CD14-positive monocyte (primary cell): ENCODE measurements around the gene TXNL4A. TPM values are rescaled to one million over a fixed set of nuclear protein-coding genes. Genes with fewer than 3 reads are reported as not detected.
A peak's percentile ranks its signal among the peaks of the same experiment; 100 is the strongest.

ENCODE experiments used
- DNase-seq, 3 donors: peaks; one replicate each; pipeline ENCODE4 v3.0.0-alpha.2; 2011 to 2022
- H2AFZ ChIP-seq: 2 replicates; pipeline ENCODE4 v1.6.0; 2012; ENCODE audit warnings: mild to moderate bottlenecking, low read depth, low read length, inconsistent platforms; ENCODE audit not compliant: insufficient read depth, poor library complexity, severe bottlenecking
- H3K27ac ChIP-seq, 2 donors: 1 replicate in 1 of 2; 2 replicates in 1 of 2; pipeline ENCODE4 v1.5.1; 2012 to 2013; ENCODE audit warnings: low read length in 2 of 2, control low read depth in 1 of 2, inconsistent platforms in 1 of 2, low read depth in 1 of 2, mild to moderate bottlenecking in 1 of 2
- H3K27me3 ChIP-seq, 2 donors: one replicate each; pipeline versions ENCODE4 v1.6.0 to v1.6.1; 2011 to 2013; ENCODE audit warnings: low read length in 2 of 2; ENCODE audit not compliant: control insufficient read depth in 2 of 2, insufficient read depth in 2 of 2
- H3K36me3 ChIP-seq, 2 donors: replicated peaks in 1 of 2; 1 replicate in 1 of 2; 2 replicates in 1 of 2; pipeline versions ENCODE4 v1.5.1 to v1.6.1; 2012 to 2013; ENCODE audit warnings: low read length in 2 of 2, control low read depth in 1 of 2, inconsistent platforms in 1 of 2, mild to moderate bottlenecking in 1 of 2; ENCODE audit not compliant: insufficient read depth in 2 of 2, control insufficient read depth in 1 of 2
- H3K4me1 ChIP-seq, 2 donors: 1 replicate in 1 of 2; 2 replicates in 1 of 2; pipeline versions ENCODE4 v1.5.1 to v1.6.1; 2012 to 2013; ENCODE audit warnings: low read length in 2 of 2, control low read depth in 1 of 2, inconsistent platforms in 1 of 2, mild to moderate bottlenecking in 1 of 2, moderate library complexity in 1 of 2; ENCODE audit not compliant: insufficient read depth in 2 of 2, control insufficient read depth in 1 of 2
- H3K4me2 ChIP-seq: replicated peaks from 2 replicates; pipeline ENCODE3; 2012; ENCODE audit warnings: low read length, moderate library complexity, mild to moderate bottlenecking; ENCODE audit not compliant: poor library complexity, severe bottlenecking; ENCODE audit errors: extremely low read depth
- H3K4me3 ChIP-seq, 3 experiments: fragments of 200-600 bp in 1 of 3; sonication (generic) in 1 of 3; replicated peaks in 1 of 3; 1 replicate in 2 of 3; 2 replicates in 1 of 3; pipeline ENCODE4 v1.5.1; 2011 to 2013; ENCODE audit warnings: low read length in 3 of 3, mild to moderate bottlenecking in 3 of 3, control low read depth in 2 of 3, low read depth in 2 of 3, inconsistent platforms in 1 of 3, moderate library complexity in 1 of 3
- H3K79me2 ChIP-seq: 2 replicates; pipeline ENCODE4 v1.6.0; 2012; ENCODE audit warnings: mild to moderate bottlenecking, control low read depth, inconsistent platforms, low read length, moderate library complexity; ENCODE audit not compliant: insufficient read depth
- H3K9ac ChIP-seq: 2 replicates; pipeline ENCODE4 v1.6.0; 2017; ENCODE audit warnings: low read length, mild to moderate bottlenecking; ENCODE audit not compliant: insufficient read depth, poor library complexity, severe bottlenecking
- H3K9me3 ChIP-seq, 2 donors: replicated peaks in 1 of 2; 1 replicate in 1 of 2; 2 replicates in 1 of 2; pipeline versions ENCODE4 v1.5.1 to v1.6.1; 2012 to 2013; ENCODE audit warnings: low read length in 2 of 2, control low read depth in 1 of 2; ENCODE audit not compliant: control insufficient read depth in 1 of 2, insufficient read depth in 1 of 2
- H4K20me1 ChIP-seq: 2 replicates; pipeline ENCODE4 v1.6.0; 2012; ENCODE audit warnings: mild to moderate bottlenecking, low read length, control low read depth, moderate library complexity; ENCODE audit not compliant: insufficient read depth
- H3K27ac Mint-ChIP-seq, 7 donors: one replicate each; pipeline ENCODE4 v1.8.0; 2020; ENCODE audit warnings: mild to moderate bottlenecking in 7 of 7, mixed read lengths in 7 of 7, moderate library complexity in 6 of 7, inconsistent platforms in 2 of 7
- H3K27me3 Mint-ChIP-seq, 3 donors: one replicate each; pipeline ENCODE4 v1.8.0; 2021 to 2022; ENCODE audit warnings: low read depth in 3 of 3, mild to moderate bottlenecking in 3 of 3, mixed read lengths in 3 of 3, moderate library complexity in 3 of 3, inconsistent platforms in 1 of 3
- H3K36me3 Mint-ChIP-seq, 2 donors: one replicate each; pipeline ENCODE4 v1.8.0; 2020; ENCODE audit warnings: mixed read lengths in 2 of 2, inconsistent platforms in 1 of 2, mild to moderate bottlenecking in 1 of 2
- H3K4me1 Mint-ChIP-seq: one replicate; pipeline ENCODE4 v1.8.0; 2020; ENCODE audit warnings: mild to moderate bottlenecking, mixed read lengths
- H3K4me3 Mint-ChIP-seq, 2 donors: one replicate each; pipeline ENCODE4 v1.8.0; 2020; ENCODE audit warnings: mild to moderate bottlenecking in 2 of 2, mixed read lengths in 2 of 2, moderate library complexity in 1 of 2
- H3K9me3 Mint-ChIP-seq, 7 donors: one replicate each; pipeline ENCODE4 v1.8.0; 2020 to 2022; ENCODE audit warnings: mixed read lengths in 7 of 7, mild to moderate bottlenecking in 6 of 7, moderate library complexity in 6 of 7, inconsistent platforms in 2 of 7
- CTCF ChIP-seq: fragments of 200-600 bp; IDR thresholded peaks from one replicate; pipeline ENCODE4 v1.8.0; 2022; ENCODE audit warnings: antibody characterized with exemption, mild to moderate bottlenecking
- WGBS: methylation state at CpG from one replicate; pipeline ENCODE4 v1.1.5; 2013; ENCODE audit warnings: missing lambda C conversion rate; ENCODE audit not compliant: insufficient coverage; 5-methylcytosine and 5-hydroxymethylcytosine counted together
- intact Hi-C, 2 donors: fragments of 100-400 bp; cut with micrococcal nuclease; formaldehyde crosslinking; loops; one replicate each; pipeline versions ENCODE4 v1.15.0 to v1.15.1; 2023
- polyA plus RNA-seq, 3 donors: library from polyadenylated mRNA; depleted of rRNA in 1 of 3; unstranded in 2 of 3; stranded (reverse) in 1 of 3; fragments of 300-500 nt in 2 of 3; fragments of >200 nt in 1 of 3; fragmentation: Illumina TruSeq in 2 of 3; gene quantifications; 1 replicate in 2 of 3; 2 replicates in 1 of 3; pipeline ENCODE4 v1.2.3, GENCODE V29; 2012 to 2021

The TXNL4A gene
- polyA plus RNA-seq, 3 donors: 34.5 to 192 (median 150) TPM

- no peak for TF ChIP-seq CTCF
- Histone ChIP-seq H3K9me3 (no peaks in the 10 kb centered on the region), H3K4me2 (no peak overlapping the region), H3K4me3 (no peak overlapping the region), H3K27ac (no peak overlapping the region), H2AFZ (no peak overlapping the region), H3K36me3 (peaks cover 59 to 77% of the 10 kb centered on the region in 2 donors), H4K20me1 (peaks cover 63% of the 10 kb centered on the region), H3K4me1 (no peaks in the 10 kb centered on the region), H3K79me2 (peaks cover 42% of the 10 kb centered on the region), H3K9ac (no peak overlapping the region), H3K27me3 (no peaks in the 10 kb centered on the region)
- Mint-ChIP-seq H3K27ac (peak overlapping the region in 3 of 7 donors; percentile 44 to 57 (median 44)), H3K4me1 (no peaks in the 10 kb centered on the region), H3K36me3 (peaks cover 55 to 86% of the 10 kb centered on the region in 2 donors), H3K4me3 (no peak overlapping the region), H3K27me3 (peaks cover 0 to 1% (median 0%) of the 10 kb centered on the region in 3 donors), H3K9me3 (peaks cover 0 to 2% (median 0%) of the 10 kb centered on the region in 7 donors)
- WGBS: 91% methylated on average over 8 of the region's 9 CpGs
- intact Hi-C loops: no loop called here
- DNase-seq: no peak
Observed at GRCh38 chr18:79971986-79972385, 16.4 kb downstream of the TXNL4A start.

- no peak overlapping the region for H3K4me3 Mint-ChIP-seq
Observed at GRCh38 chr18:79971211-79971952, 17.0 kb downstream of the TXNL4A start.

More at GRCh38 chr18:79971211-79971952, 17.0 kb downstream of the TXNL4A start:
- H3K9me3 Mint-ChIP-seq: peaks cover 0 to 2% (median 0%) of the 10 kb centered on the region in 7 donors
- no peak overlapping the region for H2AFZ ChIP-seq
- intact Hi-C loops: no loop called here
- TF ChIP-seq CTCF: no peak
- peaks cover 55 to 81% of the 10 kb centered on the region in 2 donors for H3K36me3 Mint-ChIP-seq
- no peak overlapping the region for H3K4me3 ChIP-seq
- H4K20me1 ChIP-seq: peaks cover 57% of the 10 kb centered on the region
- H3K27me3 ChIP-seq: no peaks in the 10 kb centered on the region
- H3K4me2 ChIP-seq: no peak overlapping the region
- no peak overlapping the region for H3K27ac ChIP-seq
- H3K4me1 Mint-ChIP-seq: no peaks in the 10 kb centered on the region
- peaks cover 36% of the 10 kb centered on the region for H3K79me2 ChIP-seq
- no peak for DNase-seq
- WGBS: 95% methylated on average over 12 of the region's 17 CpGs
- peaks cover 0 to 1% (median 0%) of the 10 kb centered on the region in 3 donors for H3K27me3 Mint-ChIP-seq
- no peak overlapping the region for H3K9ac ChIP-seq
- H3K27ac Mint-ChIP-seq: peak overlapping the region in 2 of 7 donors; percentile 33 to 44
- no peaks in the 10 kb centered on the region for H3K9me3 ChIP-seq
- peaks cover 56 to 71% of the 10 kb centered on the region in 2 donors for H3K36me3 ChIP-seq
- H3K4me1 ChIP-seq: no peaks in the 10 kb centered on the region
